SK-N-SH (cell line): ENCODE data around the gene OR51L1. TPM values are rescaled to one million over a fixed set of nuclear protein-coding genes. Genes with fewer than 3 reads are reported as not detected.

Experiments used
- CTCF ChIA-PET: fragments of 300-600, 350-600 bp; formaldehyde crosslinking; extraction: SDS; loops from one replicate; lab custom pipeline; 2021; lab: Yijun Ruan, JAX
- POLR2A ChIA-PET: fragments of 350-600 bp; sonication (Branson Sonifier 250); formaldehyde crosslinking; extraction: SDS; loops from one replicate; lab custom pipeline; 2020; ENCODE audit warnings: antibody characterized with exemption, inconsistent platforms; lab: Yijun Ruan, JAX
- DNase-seq: peaks from one replicate; pipeline ENCODE4 v3.0.0; 2012
- H2AFZ ChIP-seq: fragments of 200-600 bp; sonication (generic); 2 replicates; pipeline ENCODE4 v1.8.1; 2016; ENCODE audit warnings: antibody characterized with exemption, mild to moderate bottlenecking, low read depth
- H3F3A ChIP-seq: fragments of 200-600 bp; sonication (generic); replicated peaks from 2 replicates; pipeline ENCODE3; 2016; ENCODE audit warnings: antibody characterized with exemption, mild to moderate bottlenecking; ENCODE audit not compliant: insufficient read depth
- H3K27ac ChIP-seq, 2 experiments: fragments of 200-500 bp in 1 of 2; fragments of 200-600 bp in 1 of 2; sonication (Bioruptor generic) in 1 of 2; sonication (generic), shearing (Covaris generic) in 1 of 2; 2 replicates each; pipeline versions ENCODE4 v1.5.1 to v1.6.1; 2014 to 2016; ENCODE audit warnings: low read depth in 2 of 2, inconsistent platforms in 1 of 2, low read length in 1 of 2, mild to moderate bottlenecking in 1 of 2, mixed read lengths in 1 of 2
- H3K27me3 ChIP-seq: fragments of 200-600 bp; sonication (generic), shearing (Covaris generic); 2 replicates; pipeline ENCODE4 v1.6.1; 2016; ENCODE audit warnings: mixed run types; ENCODE audit not compliant: insufficient read depth
- H3K36me3 ChIP-seq, 2 experiments: fragments of 200-500 bp in 1 of 2; fragments of 200-600 bp in 1 of 2; sonication (Bioruptor generic) in 1 of 2; sonication (generic) in 1 of 2; replicated peaks in 1 of 2; 2 replicates each; pipeline versions ENCODE3 to v1.5.1; 2014 to 2016; ENCODE audit warnings: low read length in 1 of 2, mild to moderate bottlenecking in 1 of 2; ENCODE audit not compliant: insufficient read depth in 2 of 2, control insufficient read depth in 1 of 2
- H3K4me1 ChIP-seq, 2 experiments: fragments of 200-500 bp in 1 of 2; fragments of 200-600 bp in 1 of 2; sonication (Bioruptor generic) in 1 of 2; sonication (generic), shearing (Covaris generic) in 1 of 2; 2 replicates each; pipeline versions ENCODE4 v1.5.1 to v1.6.1; 2014 to 2016; ENCODE audit warnings: low read depth in 1 of 2, low read length in 1 of 2, mixed run types in 1 of 2; ENCODE audit not compliant: insufficient read depth in 2 of 2, control insufficient read depth in 1 of 2
- H3K4me2 ChIP-seq: fragments of 200-600 bp; sonication (generic), shearing (Covaris generic); 2 replicates; pipeline ENCODE4 v1.6.1; 2017; ENCODE audit warnings: mixed run types
- H3K4me3 ChIP-seq, 2 experiments: fragments of 200-500 bp in 1 of 2; fragments of 200-600 bp in 1 of 2; sonication (Bioruptor generic) in 1 of 2; sonication (generic), shearing (Covaris generic) in 1 of 2; 2 replicates each; pipeline versions ENCODE4 v1.5.1 to v1.8.1; 2014 to 2016; ENCODE audit warnings: low read depth in 2 of 2, inconsistent platforms in 1 of 2, low read length in 1 of 2, mild to moderate bottlenecking in 1 of 2, mixed read lengths in 1 of 2, moderate library complexity in 1 of 2
- H3K79me2 ChIP-seq: fragments of 200-600 bp; sonication (generic); 2 replicates; pipeline ENCODE4 v1.8.1; 2017; ENCODE audit warnings: mild to moderate bottlenecking; ENCODE audit not compliant: insufficient read depth
- H3K9ac ChIP-seq: fragments of 200-600 bp; sonication (generic); 2 replicates; pipeline ENCODE4 v1.6.1; 2017; ENCODE audit warnings: mixed run types
- H3K9me2 ChIP-seq: fragments of 200-600 bp; sonication (generic); 2 replicates; pipeline ENCODE4 v1.6.1; 2017; ENCODE audit warnings: mixed run types
- H3K9me3 ChIP-seq: fragments of 200-600 bp; sonication (generic); 2 replicates; pipeline ENCODE4 v1.6.1; 2017; ENCODE audit warnings: mixed run types, mild to moderate bottlenecking, moderate library complexity
- H4K20me1 ChIP-seq: fragments of 200-600 bp; sonication (generic); 2 replicates; pipeline ENCODE4 v1.6.1; 2017; ENCODE audit warnings: mild to moderate bottlenecking, mixed run types; ENCODE audit not compliant: insufficient read depth
- CHD2 ChIP-seq: fragments of 150-350 bp; IDR thresholded peaks from 2 replicates; pipeline ENCODE4 v1.6.1; 2018; ENCODE audit warnings: low read length; ENCODE audit not compliant: partially characterized antibody
- ELF1 ChIP-seq: IDR thresholded peaks from 2 replicates; pipeline ENCODE4 v1.4.0; 2012
- EP300 ChIP-seq, 2 experiments: IDR thresholded peaks; 2 replicates each; pipeline versions ENCODE4 v1.4.0 to v1.6.1; 2012; ENCODE audit warnings: borderline replicate concordance in 1 of 2, low read depth in 1 of 2, low read length in 1 of 2
- EZH2phosphoT487 ChIP-seq: fragments of 200-600 bp; sonication (generic); IDR thresholded peaks from 2 replicates; pipeline ENCODE4 v1.6.1; 2017; ENCODE audit warnings: low read depth, mixed run types, mild to moderate bottlenecking, antibody characterized with exemption, moderate library complexity, borderline replicate concordance
- FOXJ3 ChIP-seq: sonication (generic); formaldehyde crosslinking; IDR thresholded peaks from 2 replicates; pipeline ENCODE4 v1.5.1; 2020; ENCODE audit warnings: mild to moderate bottlenecking, missing genetic modification reagents
- GABPA ChIP-seq: IDR thresholded peaks from 2 replicates; pipeline ENCODE4 v1.4.0; 2012; ENCODE audit warnings: low read depth, mild to moderate bottlenecking
- GATA2 ChIP-seq: sonication (generic); formaldehyde crosslinking; IDR thresholded peaks from 2 replicates; pipeline ENCODE4 v1.5.0; 2020; ENCODE audit warnings: mild to moderate bottlenecking, missing genetic modification reagents
- MEF2A ChIP-seq: IDR thresholded peaks from 2 replicates; pipeline ENCODE4 v1.4.0; 2012; ENCODE audit warnings: low read depth, borderline replicate concordance
- MXI1 ChIP-seq: IDR thresholded peaks from 2 replicates; pipeline ENCODE4 v1.6.1; 2012; ENCODE audit warnings: mild to moderate bottlenecking, low read depth, low read length, improper control_type of control experiment
- NFIC ChIP-seq: IDR thresholded peaks from 2 replicates; pipeline ENCODE4 v1.4.0; 2012; ENCODE audit warnings: borderline replicate concordance
- NRF1 ChIP-seq: IDR thresholded peaks from 2 replicates; pipeline ENCODE4 v1.6.1; 2012; ENCODE audit warnings: low read depth, mild to moderate bottlenecking, low read length
- POLR2AphosphoS5 ChIP-seq: IDR thresholded peaks from 2 replicates; pipeline ENCODE4 v1.6.1; 2012; ENCODE audit warnings: low read depth, low read length
- SIN3A ChIP-seq: IDR thresholded peaks from 2 replicates; pipeline ENCODE4 v1.6.1; 2012; ENCODE audit warnings: low read depth, mild to moderate bottlenecking, low read length, moderate library complexity, borderline replicate concordance
- SMC3 ChIP-seq: IDR thresholded peaks from 2 replicates; pipeline ENCODE4 v1.6.1; 2012; ENCODE audit warnings: low read depth, low read length, improper control_type of control experiment
- TAF1 ChIP-seq: IDR thresholded peaks from 2 replicates; pipeline ENCODE4 v1.6.1; 2012; ENCODE audit warnings: low read depth, mild to moderate bottlenecking, low read length, moderate library complexity, borderline replicate concordance
- TCF12 ChIP-seq: IDR thresholded peaks from 2 replicates; pipeline ENCODE4 v1.4.0; 2012
- TEAD4 ChIP-seq: IDR thresholded peaks from 2 replicates; pipeline ENCODE4 v1.4.0; 2012; ENCODE audit warnings: mild to moderate bottlenecking, borderline replicate concordance; ENCODE audit not compliant: insufficient read depth
- YY1 ChIP-seq: IDR thresholded peaks from 2 replicates; pipeline ENCODE4 v1.4.0; 2012; ENCODE audit warnings: low read depth, mild to moderate bottlenecking
- WGBS: methylation state at CpG from one replicate; pipeline ENCODE4 v1.1.6; 2017; ENCODE audit warnings: low lambda C conversion rate; 5-methylcytosine and 5-hydroxymethylcytosine counted together
- polyA plus RNA-seq, 3 experiments: library from polyadenylated mRNA; depleted of rRNA; stranded (reverse); fragments of >200 nt; gene quantifications; 2 replicates each; pipeline ENCODE4 v1.2.3, GENCODE V29; 2012
- TF ChIP-seq, protein P1 (sequence below): IDR thresholded peaks from 2 replicates; pipeline ENCODE4 v1.4.0; 2012; ENCODE audit warnings: low read depth, borderline replicate concordance
- TF ChIP-seq, protein P2 (sequence below): IDR thresholded peaks from 2 replicates; pipeline ENCODE4; 2012
- TF ChIP-seq, protein P3 (sequence below): IDR thresholded peaks from 2 replicates; pipeline ENCODE4 v1.4.0; 2012; ENCODE audit warnings: low read depth, borderline replicate concordance
- TF ChIP-seq, protein P4 (sequence below): fragments of 150-350 bp; IDR thresholded peaks from 2 replicates; pipeline ENCODE4 v1.6.1; 2017; ENCODE audit warnings: antibody characterized with exemption, low read length, low read depth, borderline replicate concordance

The OR51L1 gene
- polyA plus RNA-seq, 1 of the 3 experiments (the other 2 are of a cell fraction) = not detected

DNA sequence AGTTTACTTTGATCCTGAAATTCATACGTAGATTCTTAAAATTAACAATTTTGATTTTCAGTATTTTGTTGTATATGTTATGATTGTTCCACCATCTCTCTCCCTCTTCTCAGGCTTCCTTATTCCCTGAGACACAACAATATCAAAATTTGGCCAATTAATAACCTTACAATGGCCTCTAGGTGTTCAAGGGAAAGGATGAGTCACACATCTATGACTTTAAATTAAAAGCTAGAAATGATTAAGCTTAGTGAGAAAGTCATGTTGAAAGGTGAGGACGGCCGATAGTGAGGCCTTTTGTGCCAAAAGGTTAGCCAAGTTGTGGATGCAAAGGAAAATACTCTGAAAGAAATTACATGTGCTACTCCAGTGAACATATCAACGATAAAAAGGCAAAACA, 46.2 kb downstream of the OR51L1 start:
- Histone ChIP-seq H3K9ac (no peak overlapping the region), H3K4me3 (no peak overlapping the region)
- TF ChIP-seq TCF12 = no peak
- no peak for TF ChIP-seq EP300 (IDR thresholded peaks at IDR 0.05; ENCODE audit: borderline replicate concordance in 1 of 2, low read depth in 1 of 2, low read length in 1 of 2)
- no peak for TF ChIP-seq TAF1
- TF ChIP-seq, protein P1, sequence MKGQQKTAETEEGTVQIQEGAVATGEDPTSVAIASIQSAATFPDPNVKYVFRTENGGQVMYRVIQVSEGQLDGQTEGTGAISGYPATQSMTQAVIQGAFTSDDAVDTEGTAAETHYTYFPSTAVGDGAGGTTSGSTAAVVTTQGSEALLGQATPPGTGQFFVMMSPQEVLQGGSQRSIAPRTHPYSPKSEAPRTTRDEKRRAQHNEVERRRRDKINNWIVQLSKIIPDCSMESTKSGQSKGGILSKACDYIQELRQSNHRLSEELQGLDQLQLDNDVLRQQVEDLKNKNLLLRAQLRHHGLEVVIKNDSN = no peak
- no peak for TF ChIP-seq ELF1
- no peak for TF ChIP-seq MXI1
- TF ChIP-seq, all 33 proteins: peak for 0
- Histone ChIP-seq H3K27ac (no peak overlapping the region), H3K4me1 (no peaks in the 10 kb centered on the region), H3K9me3 (no peaks in the 10 kb centered on the region), H4K20me1 (no peaks in the 10 kb centered on the region), H3K4me2 (no peak overlapping the region), H3F3A (no peaks in the 10 kb centered on the region), H2AFZ (no peak overlapping the region), H3K27me3 (no peaks in the 10 kb centered on the region), H3K36me3 (no peaks in the 10 kb centered on the region), H3K79me2 (no peaks in the 10 kb centered on the region), H3K9me2 (no peaks in the 10 kb centered on the region)
- ChIA-PET CTCF (no interaction called here), POLR2A (no interaction called here)
- DNase-seq = no peak
- WGBS = 4% methylated on average over 4 of the region's 4 CpGs

DNA sequence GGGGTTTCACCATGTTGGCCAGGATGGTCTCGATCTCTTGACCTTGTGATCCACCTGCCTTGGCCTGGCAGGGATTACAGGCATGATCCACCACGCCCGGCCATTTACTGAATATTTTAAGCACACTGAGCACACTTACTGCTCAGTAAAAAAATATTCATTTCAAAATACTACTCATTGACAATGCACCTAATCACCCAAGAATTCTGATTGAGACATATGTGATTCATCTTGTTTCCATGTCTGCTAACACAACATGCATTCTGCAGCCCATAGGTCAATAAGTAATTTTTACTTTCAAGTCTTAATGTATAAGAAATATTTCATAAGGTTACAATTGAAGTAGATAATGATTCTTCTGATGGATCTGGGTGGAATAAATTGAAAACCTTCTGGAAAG, 47.4 kb downstream of the OR51L1 start:
- Histone ChIP-seq H3K27me3 (no peaks in the 10 kb centered on the region), H3F3A (no peaks in the 10 kb centered on the region), H3K9me2 (no peaks in the 10 kb centered on the region), H3K9me3 (no peaks in the 10 kb centered on the region), H4K20me1 (no peaks in the 10 kb centered on the region), H3K27ac (no peak overlapping the region), H3K79me2 (no peaks in the 10 kb centered on the region), H3K36me3 (no peaks in the 10 kb centered on the region), H3K9ac (no peak overlapping the region), H3K4me2 (no peak overlapping the region), H2AFZ (no peak overlapping the region), H3K4me3 (no peak overlapping the region), H3K4me1 (no peaks in the 10 kb centered on the region)
- CTCF ChIA-PET = no interaction called here
- 2% methylated on average over 3 of the region's 3 CpGs for WGBS
- TF ChIP-seq POLR2AphosphoS5 = no peak
- no peak for TF ChIP-seq TEAD4
- no peak for TF ChIP-seq TAF1
- TF ChIP-seq, protein P1 = no peak
- no peak for TF ChIP-seq FOXJ3 (CRISPR knock-in tag)
- TF ChIP-seq EZH2phosphoT487 = no peak
- no peak for TF ChIP-seq GATA2 (CRISPR knock-in tag)
- TF ChIP-seq, protein P2, sequence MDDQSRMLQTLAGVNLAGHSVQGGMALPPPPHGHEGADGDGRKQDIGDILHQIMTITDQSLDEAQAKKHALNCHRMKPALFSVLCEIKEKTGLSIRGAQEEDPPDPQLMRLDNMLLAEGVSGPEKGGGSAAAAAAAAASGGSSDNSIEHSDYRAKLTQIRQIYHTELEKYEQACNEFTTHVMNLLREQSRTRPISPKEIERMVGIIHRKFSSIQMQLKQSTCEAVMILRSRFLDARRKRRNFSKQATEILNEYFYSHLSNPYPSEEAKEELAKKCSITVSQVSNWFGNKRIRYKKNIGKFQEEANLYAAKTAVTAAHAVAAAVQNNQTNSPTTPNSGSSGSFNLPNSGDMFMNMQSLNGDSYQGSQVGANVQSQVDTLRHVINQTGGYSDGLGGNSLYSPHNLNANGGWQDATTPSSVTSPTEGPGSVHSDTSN = no peak
- TF ChIP-seq SMC3 = no peak
- TF ChIP-seq, protein P3, sequence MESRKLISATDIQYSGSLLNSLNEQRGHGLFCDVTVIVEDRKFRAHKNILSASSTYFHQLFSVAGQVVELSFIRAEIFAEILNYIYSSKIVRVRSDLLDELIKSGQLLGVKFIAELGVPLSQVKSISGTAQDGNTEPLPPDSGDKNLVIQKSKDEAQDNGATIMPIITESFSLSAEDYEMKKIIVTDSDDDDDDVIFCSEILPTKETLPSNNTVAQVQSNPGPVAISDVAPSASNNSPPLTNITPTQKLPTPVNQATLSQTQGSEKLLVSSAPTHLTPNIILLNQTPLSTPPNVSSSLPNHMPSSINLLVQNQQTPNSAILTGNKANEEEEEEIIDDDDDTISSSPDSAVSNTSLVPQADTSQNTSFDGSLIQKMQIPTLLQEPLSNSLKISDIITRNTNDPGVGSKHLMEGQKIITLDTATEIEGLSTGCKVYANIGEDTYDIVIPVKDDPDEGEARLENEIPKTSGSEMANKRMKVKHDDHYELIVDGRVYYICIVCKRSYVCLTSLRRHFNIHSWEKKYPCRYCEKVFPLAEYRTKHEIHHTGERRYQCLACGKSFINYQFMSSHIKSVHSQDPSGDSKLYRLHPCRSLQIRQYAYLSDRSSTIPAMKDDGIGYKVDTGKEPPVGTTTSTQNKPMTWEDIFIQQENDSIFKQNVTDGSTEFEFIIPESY = no peak
- TF ChIP-seq SIN3A = no peak
- no peak for TF ChIP-seq YY1
- TF ChIP-seq GABPA = no peak
- TF ChIP-seq TCF12 = no peak
- TF ChIP-seq NFIC = no peak
- TF ChIP-seq MEF2A = no peak
- no peak for TF ChIP-seq CHD2
- no peak for TF ChIP-seq NRF1
- TF ChIP-seq, protein P4, sequence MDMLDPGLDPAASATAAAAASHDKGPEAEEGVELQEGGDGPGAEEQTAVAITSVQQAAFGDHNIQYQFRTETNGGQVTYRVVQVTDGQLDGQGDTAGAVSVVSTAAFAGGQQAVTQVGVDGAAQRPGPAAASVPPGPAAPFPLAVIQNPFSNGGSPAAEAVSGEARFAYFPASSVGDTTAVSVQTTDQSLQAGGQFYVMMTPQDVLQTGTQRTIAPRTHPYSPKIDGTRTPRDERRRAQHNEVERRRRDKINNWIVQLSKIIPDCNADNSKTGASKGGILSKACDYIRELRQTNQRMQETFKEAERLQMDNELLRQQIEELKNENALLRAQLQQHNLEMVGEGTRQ = no peak
- POLR2A ChIA-PET = no interaction called here
- no peak for DNase-seq
